MM.1S (cell line): ENCODE results near the gene NR1I2.

Experiments used
- EZH2 ChIP-seq: fragments of 300-600 bp; sonication (generic); optimal IDR thresholded peaks from 2 replicates; pipeline ENCODE3; 2017; ENCODE audit warnings: low read depth, mild to moderate bottlenecking, antibody characterized with exemption, low read length, mixed read lengths
- EZH2phosphoT487 ChIP-seq: fragments of 300-600 bp; sonication (generic); IDR thresholded peaks from 2 replicates; pipeline ENCODE4 v1.6.1; 2018; ENCODE audit warnings: antibody characterized with exemption, low read length
- TF ChIP-seq, protein P1 (sequence below): fragments of 300-600 bp; sonication (generic); IDR thresholded peaks from 2 replicates; pipeline ENCODE4 v1.5.1; 2016; ENCODE audit warnings: antibody characterized with exemption, low read length, mixed read lengths

DNA sequence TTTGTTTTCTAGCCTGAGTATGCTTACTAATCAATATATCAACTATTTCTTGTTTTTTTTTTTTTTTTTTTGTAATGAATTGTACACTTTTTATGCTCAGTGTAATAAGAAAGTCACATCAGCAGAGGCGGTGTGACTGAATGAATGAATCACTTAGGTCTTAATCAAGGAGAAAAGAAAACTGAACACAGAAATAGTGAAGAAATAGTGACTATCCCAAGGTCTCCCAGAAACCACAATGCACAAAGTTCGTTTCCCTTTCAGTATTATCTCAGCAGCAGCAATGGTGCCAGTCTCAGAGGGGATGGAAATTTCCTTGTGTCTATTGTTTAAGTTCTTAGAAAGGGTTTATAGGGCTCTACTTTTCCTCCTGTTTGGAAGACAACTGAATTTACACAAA is 80.7 kb downstream of the NR1I2 start:
- TF ChIP-seq, protein P1, sequence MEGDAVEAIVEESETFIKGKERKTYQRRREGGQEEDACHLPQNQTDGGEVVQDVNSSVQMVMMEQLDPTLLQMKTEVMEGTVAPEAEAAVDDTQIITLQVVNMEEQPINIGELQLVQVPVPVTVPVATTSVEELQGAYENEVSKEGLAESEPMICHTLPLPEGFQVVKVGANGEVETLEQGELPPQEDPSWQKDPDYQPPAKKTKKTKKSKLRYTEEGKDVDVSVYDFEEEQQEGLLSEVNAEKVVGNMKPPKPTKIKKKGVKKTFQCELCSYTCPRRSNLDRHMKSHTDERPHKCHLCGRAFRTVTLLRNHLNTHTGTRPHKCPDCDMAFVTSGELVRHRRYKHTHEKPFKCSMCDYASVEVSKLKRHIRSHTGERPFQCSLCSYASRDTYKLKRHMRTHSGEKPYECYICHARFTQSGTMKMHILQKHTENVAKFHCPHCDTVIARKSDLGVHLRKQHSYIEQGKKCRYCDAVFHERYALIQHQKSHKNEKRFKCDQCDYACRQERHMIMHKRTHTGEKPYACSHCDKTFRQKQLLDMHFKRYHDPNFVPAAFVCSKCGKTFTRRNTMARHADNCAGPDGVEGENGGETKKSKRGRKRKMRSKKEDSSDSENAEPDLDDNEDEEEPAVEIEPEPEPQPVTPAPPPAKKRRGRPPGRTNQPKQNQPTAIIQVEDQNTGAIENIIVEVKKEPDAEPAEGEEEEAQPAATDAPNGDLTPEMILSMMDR = no peak
- TF ChIP-seq EZH2phosphoT487 (no peak), EZH2 (no peak)
